Stimulated activated naive CD8-positive, alpha-beta T cell treated with anti-CD3 and anti-CD28 coated beads, Interleukin-15, Interleukin-2, amounts not matched to agents 100 U/mL and 50 U/mL, for 24 hours (primary cell): Measurements from ENCODE around the gene TRIM61.
"Not testable (repeated sequence)": the region's sequence is repeated elsewhere in the genome, so short reads cannot be mapped to it uniquely, and the experiment has no call there.

ENCODE experiments used
- ATAC-seq: fragments of 150-1000 bp; cut with Tn5 transposase; one replicate; pipeline ENCODE4 v1.10.0; 2021
- DNase-seq: peaks from one replicate; pipeline ENCODE4 v3.0.0; 2021

Gene TRIM61

GRCh38 chr4:164956766-164957643, 20.5 kb downstream of the TRIM61 start:
- ATAC-seq (peak; percentile 100), DNase-seq (peak; percentile 81)

DNA sequence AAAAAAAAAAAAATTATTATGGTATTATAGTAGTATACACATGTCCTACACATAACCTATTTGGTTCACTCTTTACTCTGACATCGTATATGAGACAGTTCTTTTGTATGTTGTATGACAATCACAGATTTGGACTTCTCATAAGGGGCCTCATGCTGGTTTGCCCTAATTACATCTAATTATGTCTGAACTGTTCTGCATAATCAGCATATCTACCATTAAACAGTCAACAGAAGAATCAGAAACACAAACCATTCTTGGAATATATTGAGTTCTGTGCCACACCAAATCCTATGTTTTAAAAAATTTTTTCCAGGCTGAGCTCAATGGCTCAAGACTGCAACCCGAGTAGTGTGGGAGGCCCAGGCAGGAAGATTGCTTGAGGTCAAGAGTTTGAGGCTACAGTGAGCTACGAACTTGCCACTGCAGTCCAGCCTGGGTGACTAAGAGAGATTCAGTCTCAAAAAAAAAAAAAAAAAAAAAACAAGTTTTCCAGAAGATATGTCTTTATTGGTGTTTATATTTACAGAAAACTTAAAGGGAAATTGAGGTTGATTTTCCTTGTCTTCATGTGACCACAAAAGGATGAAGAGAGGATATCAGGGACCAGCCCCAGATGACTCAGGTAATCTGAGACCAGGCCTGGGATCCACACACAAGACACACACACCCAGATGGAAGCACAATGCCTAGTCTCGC, 22.2 kb downstream of the TRIM61 start:
- ATAC-seq (no peak), DNase-seq (no peak)

DNA sequence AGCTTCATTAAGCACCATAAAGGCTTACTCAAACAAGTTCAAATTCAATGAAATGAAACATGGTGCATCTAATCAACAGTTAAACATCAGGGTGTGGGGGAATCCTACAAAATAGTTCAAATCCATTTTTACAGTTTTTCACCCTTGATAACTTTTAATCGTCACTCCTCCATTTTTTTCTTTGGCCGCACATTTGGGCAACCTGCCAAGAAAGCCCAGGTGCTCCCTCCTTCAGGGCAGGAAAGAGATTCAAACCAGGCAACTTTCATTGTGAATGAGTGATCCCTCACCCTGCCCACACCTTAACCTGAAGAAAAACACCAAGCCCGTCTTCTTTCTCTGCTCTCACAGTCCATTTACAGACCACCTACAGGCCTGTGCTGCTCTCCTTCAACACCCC, 24.9 kb downstream of the TRIM61 start:
- ATAC-seq (no peak), DNase-seq (no peak)

DNA sequence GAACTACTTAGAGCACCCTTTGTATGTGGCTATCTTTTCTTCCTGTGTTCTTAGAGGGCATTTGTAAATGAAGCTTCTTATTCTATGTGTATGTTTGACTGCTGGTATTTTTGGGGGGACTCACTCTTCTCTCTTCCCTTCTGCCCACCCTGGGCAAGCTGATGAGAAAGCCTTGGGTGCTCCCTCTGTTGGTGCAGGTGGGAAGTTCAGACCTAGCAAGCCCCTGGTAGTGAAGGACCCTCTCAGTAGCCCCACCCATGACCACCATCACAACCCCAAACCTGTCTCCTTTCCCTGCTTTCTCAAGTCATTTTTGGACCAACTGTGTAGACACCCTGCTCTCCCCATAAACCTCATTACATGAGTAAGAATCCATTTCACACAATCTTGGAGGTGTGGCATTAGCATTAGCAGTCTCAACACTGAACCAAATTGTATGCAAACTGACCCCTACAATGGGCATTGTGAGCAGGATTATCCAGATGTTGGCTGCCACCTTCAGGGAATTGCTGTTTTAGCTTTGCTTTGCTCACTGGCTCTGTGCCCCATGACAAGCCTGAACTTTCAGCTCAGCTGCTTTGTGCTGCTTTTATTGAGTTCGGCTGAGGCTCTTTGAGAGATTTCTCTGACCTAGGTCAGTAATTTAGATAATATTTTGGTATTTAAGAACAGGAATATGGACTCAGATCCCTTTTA, 27.9 kb downstream of the TRIM61 start:
- ATAC-seq (no peak), DNase-seq (no peak)

GRCh38 chr4:164948975-164949374, 28.5 kb downstream of the TRIM61 start:
- DNase-seq = no peak

DNA sequence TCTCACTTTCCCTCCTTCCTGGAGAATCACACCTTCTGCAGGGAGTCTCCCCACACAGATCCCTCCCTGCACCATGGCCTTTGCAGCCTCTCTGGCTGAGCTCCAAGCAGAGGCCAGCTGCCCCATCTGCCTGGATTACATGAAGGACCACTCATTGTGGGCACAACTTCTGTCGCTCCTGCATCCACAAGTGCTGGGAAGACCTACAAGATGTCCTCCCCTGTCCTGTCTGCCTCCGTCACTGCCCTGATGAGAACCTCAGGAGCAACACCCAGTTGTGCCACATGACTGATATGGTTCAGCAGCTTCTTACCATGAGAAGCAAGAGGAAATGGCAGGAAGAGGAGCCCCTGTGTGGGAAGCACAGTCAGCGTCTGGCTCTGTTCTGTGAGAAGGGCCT, 29.5 kb downstream of the TRIM61 start:
- DNase-seq, ATAC-seq: not testable (repeated sequence)

More at GRCh38 chr4:164948975-164949374, 28.5 kb downstream of the TRIM61 start:
- no peak for ATAC-seq

DNA sequence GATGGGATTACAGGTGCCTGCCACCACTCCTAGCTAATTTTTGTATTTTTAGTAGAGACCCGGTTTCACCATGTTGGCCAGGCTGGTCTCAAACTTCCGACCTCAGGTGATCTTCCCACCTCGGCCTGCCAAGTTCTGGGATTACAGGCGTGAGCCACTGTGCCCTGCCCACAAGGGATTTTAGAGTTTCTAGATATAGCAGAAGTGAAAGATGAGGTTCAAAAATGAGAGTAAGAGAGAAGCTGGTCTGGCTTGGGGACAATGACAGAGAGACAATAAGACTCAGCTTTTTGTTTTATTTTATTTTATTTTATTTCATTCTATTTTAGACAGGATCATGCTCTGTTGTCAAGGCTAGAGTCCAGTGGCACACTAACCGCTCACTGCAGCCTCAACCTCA, 30.6 kb downstream of the TRIM61 start:
- DNase-seq (no peak), ATAC-seq (no peak)

DNA sequence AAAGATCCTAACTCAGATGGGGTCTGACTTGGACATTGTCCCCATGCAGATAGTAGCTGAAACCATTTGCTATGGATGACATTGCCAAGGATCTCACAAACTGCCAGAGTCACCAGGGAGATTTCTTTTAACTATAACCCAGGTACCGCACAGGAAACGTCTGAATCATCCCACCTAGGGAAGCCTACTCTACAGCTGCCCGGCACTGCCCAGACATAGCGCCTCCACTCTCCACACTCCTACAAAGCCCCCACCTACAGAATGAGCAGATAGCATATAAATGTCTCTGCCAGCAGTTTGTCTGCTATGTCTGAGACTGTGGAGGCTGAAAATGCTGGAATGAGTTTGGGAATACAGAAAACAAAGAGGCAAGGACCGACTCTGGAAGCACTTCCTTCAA, 32.3 kb downstream of the TRIM61 start:
- no peak for DNase-seq

DNA sequence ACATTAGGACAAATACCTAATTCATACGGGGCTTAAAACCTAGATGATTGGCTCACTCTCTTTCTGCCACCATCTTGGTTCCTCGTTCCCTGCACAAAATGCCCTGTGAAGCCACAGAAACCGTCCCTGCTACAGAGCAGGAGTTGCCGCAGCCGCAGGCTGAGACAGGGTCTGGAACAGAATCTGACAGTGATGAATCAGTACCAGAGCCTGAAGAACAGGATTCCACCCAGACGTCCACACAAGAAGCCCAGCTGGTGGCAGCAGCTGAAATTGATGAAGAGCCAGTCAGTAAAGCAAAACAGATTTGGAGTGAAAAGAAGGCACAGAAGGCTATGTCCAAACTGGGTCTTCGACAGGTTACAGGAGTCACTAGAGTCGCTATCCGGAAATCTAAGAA, 34.3 kb downstream of the TRIM61 start:
- no peak for ATAC-seq

More for the DNA sequence above, 32.3 kb downstream of the TRIM61 start:
- no peak for ATAC-seq

DNA sequence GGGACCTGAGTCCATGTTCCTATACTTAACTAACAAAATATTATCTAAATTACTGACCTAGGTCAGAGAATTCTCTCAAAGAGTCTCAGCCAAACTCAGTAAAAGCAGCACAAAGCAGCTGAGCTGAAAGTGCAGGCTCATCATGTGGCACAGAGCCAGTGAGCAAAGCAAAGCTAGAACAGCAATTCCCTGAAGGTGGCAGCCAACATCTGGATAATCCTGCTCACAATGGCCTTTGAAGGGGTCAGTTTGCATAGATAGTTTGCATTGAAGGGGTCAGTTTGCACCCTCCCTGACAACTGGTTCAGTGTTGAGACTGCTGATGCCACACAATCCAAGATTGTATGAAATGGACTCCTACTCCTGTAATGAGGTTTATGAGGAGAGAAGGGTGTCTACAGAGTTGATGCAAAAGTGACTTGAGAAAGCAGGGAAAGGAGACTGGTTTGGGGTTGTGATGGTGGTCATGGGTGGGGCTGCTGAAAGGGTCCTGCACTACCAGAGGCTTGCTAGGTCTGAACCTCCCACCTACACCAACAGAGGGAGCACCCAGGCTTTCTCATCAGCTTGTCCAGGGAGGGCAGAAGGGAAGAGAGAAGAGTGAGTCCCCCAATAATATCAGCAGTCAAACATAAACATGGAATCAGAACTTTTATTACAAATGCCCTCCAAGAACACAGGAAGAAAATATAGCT, 39.7 kb downstream of the TRIM61 start:
- ATAC-seq = no peak
- no peak for DNase-seq

More for the DNA sequence above, 34.3 kb downstream of the TRIM61 start:
- DNase-seq = no peak

- not testable (repeated sequence) for ATAC-seq, DNase-seq
Observed at GRCh38 chr4:164935865-164936606, 41.4 kb downstream of the TRIM61 start.

- ATAC-seq (no peak), DNase-seq (no peak)
Observed at GRCh38 chr4:164935363-164935762, 42.1 kb downstream of the TRIM61 start.

DNA sequence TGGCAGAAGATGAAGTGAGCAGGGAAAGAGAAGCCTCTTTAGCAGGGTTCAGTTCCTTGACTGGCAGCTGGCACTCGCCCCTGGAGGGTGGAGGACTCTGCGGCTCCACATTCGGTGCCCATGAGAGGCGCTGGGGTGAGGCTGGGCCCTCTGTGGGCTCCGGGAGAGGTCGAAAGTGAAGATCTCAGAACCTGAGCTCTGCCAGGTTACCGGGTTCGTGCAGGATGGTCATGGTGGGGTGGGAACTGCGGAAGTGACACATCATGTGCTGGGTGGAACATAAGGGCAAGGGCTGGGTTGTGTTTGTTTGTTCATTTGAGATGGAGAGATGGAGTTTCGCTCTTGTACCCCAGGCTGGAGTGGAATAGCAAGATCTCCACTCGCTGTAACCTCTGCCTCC, 44.2 kb downstream of the TRIM61 start:
- no peak for ATAC-seq

GRCh38 chr4:164931551-164932324, 45.7 kb downstream of the TRIM61 start:
- no peak for ATAC-seq

More for the DNA sequence above, 44.2 kb downstream of the TRIM61 start:
- DNase-seq = no peak

GRCh38 chr4:164930647-164931046, 46.8 kb downstream of the TRIM61 start:
- no peak for DNase-seq
- ATAC-seq = no peak

More at GRCh38 chr4:164931551-164932324, 45.7 kb downstream of the TRIM61 start:
- DNase-seq = no peak

DNA sequence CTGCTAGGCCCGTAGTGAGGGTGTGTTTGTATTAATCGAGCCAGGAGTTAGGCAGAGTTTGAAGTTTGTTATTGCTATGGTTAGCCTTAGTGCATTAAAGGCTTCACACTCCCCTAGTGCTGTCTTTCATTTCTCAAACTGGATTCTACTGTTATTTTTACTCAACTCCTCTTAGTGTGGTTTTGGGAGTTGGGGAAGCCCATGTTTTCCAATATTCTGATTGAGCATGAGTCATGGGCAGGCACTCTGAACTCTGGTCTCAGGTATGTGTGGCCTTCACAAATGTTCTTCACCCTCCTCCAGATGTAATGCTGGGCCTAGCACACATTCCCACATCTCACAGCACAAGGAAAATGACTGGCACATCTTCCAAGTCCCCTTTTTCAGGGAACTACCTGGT, 50.4 kb downstream of the TRIM61 start:
- not testable (repeated sequence) for DNase-seq, ATAC-seq

DNA sequence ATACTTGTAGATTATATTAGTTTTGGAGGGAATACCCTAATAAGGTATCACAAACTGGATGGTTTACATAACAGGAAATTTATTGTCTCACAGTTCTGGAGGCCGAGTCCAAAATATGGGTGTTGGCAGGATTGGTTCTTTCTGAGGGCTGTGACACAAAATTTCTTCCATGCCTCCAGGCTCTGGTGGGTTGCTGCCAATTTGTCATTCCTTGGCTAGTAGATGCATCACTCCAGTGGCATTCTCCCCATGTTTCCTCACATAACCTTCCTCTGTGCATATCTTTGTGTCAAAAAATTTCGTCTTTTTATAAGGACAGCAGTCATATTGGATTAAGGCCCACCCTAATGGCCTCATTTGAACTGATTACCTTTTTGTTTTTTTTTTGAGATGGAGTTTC, 51.2 kb downstream of the TRIM61 start:
- ATAC-seq (no peak), DNase-seq (no peak)

GRCh38 chr4:164924670-164925238, 52.7 kb downstream of the TRIM61 start:
- ATAC-seq = no peak

DNA sequence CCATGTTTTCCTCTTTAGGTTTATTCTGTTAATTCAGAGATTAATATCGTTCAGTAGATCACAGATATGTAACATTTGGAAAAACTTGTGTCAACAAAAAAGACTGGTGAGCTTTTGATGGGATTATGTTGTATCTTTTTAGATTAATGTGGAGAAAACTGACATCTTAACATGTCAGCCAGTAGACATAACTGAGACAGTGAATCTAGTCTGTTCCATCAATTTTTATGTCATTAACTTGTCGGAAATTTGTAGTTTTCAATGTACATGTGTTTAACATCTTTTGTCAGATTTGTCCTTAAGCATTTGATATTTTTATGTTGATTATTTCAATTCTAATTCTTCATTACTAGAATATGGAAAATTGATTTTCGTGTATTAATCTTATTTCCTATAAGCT, 58.5 kb downstream of the TRIM61 start:
- ATAC-seq (no peak), DNase-seq (no peak)

More at GRCh38 chr4:164924670-164925238, 52.7 kb downstream of the TRIM61 start:
- no peak for DNase-seq
